GM12891 (cell line): ENCODE results near the gene TACC2.

Source experiments
- POLR2A ChIP-seq: IDR thresholded peaks from 2 replicates; pipeline ENCODE4 v1.6.1; 2011; ENCODE audit warnings: low read depth, low read length, control low read depth
- POLR2AphosphoS5 ChIP-seq: IDR thresholded peaks from 2 replicates; pipeline ENCODE4 v1.6.1; 2011; ENCODE audit warnings: low read depth, low read length, control low read depth
- SPI1 ChIP-seq: IDR thresholded peaks from 2 replicates; pipeline ENCODE4 v1.6.1; 2011; ENCODE audit warnings: low read depth, low read length, control low read depth
- TAF1 ChIP-seq: IDR thresholded peaks from 2 replicates; pipeline ENCODE4 v1.6.1; 2011; ENCODE audit warnings: low read depth, low read length, control low read depth

DNA sequence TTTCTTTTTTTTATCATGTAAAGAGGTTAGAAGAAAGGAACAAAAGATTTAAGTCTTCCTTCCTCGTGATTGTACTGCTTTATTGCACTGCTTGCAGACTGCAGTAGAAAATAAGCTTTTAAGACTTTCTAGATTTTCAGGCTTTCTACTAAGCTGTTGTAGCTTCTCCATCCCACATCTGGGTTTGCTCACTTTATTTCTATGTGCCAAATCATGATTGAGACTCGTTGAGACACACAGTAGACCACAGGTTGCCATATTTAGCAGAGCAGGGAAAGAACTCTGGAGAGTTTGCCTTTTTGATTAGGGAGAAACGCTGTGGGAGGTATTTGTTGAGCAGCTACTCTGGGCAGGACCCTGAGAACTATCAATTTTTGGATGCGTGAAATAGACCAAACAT, 192.9 kb downstream of the TACC2 start:
- TF ChIP-seq POLR2A (no peak), POLR2AphosphoS5 (no peak), TAF1 (no peak), SPI1 (no peak)
